ENCODE measurements around the gene TBC1D14. TPM values are rescaled to one million over a fixed set of nuclear protein-coding genes. Genes with fewer than 3 reads are reported as not detected.
A peak's percentile ranks its signal among the peaks of the same experiment; 100 is the strongest.

The TBC1D14 gene
- total RNA-seq, 2 donors from 2014 or later, result 21.3 to 38.2 TPM

DNA sequence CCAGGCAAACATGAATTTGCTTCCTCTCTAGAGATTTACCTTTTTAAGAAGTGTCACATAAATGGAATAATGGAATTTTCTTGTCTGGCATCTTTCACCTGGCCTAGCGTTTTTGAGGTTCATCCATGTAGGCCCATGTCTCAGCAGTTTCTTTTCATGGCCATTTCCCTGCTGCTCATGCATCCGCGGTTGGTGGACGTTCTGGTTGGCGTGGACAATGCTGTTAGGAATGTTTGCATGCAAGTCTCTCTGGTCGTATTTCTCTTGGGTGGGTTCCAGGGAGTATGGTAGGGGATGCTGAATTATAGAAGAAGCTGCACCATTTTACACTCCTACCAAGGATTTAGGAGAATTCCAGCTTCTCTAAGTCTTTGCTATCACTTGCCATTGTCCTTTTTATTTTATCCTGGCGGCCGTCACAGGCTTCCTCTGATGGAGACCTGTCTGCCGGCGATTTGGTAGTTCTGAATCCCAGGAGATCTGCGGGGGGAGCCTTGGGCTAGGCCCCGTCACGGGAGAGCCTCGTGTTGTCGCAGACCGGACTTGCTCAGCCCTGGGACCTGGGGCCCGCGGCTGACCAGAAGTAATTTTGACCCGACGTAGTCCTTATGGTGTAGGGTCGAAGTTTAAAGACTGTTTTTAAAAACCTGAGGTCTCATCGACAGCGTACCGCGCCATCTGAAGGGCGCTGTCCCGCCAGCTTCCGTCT is 76.6 kb downstream of the TBC1D14 start:
- peaks cover 5 to 14% of the 10 kb centered on the region in 2 donors for H3K36me3 Mint-ChIP-seq
- peak overlapping the region; percentile 92 to 95 for H3K27ac Mint-ChIP-seq
- H3K9me3 Mint-ChIP-seq, result no peaks in the 10 kb centered on the region
- DNase-seq (ENCODE audit: low spot score in 2 of 2) (no peak), ATAC-seq (peak in 1 of 2 donors; percentile 21)

- Mint-ChIP-seq H3K9me3 (no peaks in the 10 kb centered on the region), H3K36me3 (peaks cover 5 to 14% of the 10 kb centered on the region in 2 donors), H3K27ac (peak overlapping the region; percentile 92 to 95)
- DNase-seq (ENCODE audit: low spot score in 2 of 2), result peak; percentile 93 to 94
- peak; percentile 91 to 95 for ATAC-seq
Measured at GRCh38 chr4:6986781-6987587, 77.4 kb downstream of the TBC1D14 start.

DNA sequence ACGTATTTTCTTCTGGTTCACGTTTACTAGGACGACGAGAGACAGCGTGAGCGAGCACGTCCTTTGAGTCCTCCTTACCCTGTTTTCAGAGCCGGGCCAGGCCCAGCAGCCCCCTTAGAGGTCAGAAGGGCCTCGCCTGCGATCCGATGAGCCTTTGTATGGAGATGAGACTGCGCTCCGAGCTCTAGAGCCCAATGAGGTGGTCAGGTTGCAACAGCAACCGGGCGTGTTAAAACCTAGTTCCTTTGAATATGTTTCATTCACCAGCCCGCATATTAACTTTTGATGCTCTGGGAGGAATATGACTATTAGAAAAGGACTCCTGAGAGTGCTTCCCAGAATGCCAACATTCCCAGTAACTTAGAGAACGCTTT is 77.9 kb downstream of the TBC1D14 start:
- peaks cover 5 to 14% of the 10 kb centered on the region in 2 donors for H3K36me3 Mint-ChIP-seq
- H3K9me3 Mint-ChIP-seq, result no peaks in the 10 kb centered on the region
- DNase-seq (ENCODE audit: low spot score in 2 of 2) (peak in 1 of 2 donors; percentile 20), ATAC-seq (peak; percentile 8 to 11)
- peak overlapping the region; percentile 92 to 95 for H3K27ac Mint-ChIP-seq

DNA sequence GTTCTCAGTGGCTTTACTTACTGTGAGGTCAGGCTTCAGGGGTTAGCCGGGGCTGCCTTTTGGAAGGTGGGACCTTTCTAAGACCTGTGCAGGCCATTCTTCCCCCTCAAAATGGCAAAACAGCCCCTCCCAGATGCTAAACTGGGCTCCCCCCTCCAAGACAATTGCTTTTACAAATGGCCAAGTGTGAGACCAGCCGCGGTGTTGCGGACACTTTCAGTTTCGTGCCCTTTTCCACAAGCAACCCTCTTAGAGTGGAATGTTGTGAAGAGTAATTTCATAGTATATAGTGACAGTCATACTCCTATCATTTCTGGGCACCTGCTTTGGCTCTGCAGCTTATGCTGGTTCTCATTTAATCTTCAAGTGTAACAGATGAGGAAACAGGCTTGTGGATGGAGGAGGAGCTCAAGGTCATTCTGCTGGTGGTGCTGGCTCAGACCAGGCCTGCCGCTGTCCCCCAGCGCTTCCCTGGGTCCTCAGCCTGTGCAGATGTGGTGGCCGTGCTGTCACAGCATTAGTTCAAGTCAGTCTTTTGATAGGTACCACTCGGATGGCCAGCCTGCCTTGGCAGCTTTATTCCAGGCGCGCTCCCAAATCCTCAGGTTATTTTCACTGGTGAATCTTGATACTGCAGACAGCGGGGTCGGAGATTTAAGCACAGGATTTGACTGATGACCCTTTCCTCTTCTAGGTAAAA is 78.5 kb downstream of the TBC1D14 start:
- Mint-ChIP-seq H3K36me3 (peaks cover 5 to 14% of the 10 kb centered on the region in 2 donors), H3K9me3 (no peaks in the 10 kb centered on the region), H3K27ac (peak overlapping the region; percentile 74 to 92)
- ATAC-seq (no peak), DNase-seq (ENCODE audit: low spot score in 2 of 2) (no peak)

- Mint-ChIP-seq H3K36me3 (peaks cover 5 to 14% of the 10 kb centered on the region in 2 donors), H3K9me3 (no peaks in the 10 kb centered on the region), H3K27ac (peak overlapping the region; percentile 50 to 81)
- DNase-seq (ENCODE audit: low spot score in 2 of 2) (no peak), ATAC-seq (no peak)
Measured at GRCh38 chr4:6989331-6989923, 79.8 kb downstream of the TBC1D14 start.

- H3K27ac Mint-ChIP-seq, result no peak overlapping the region
- ATAC-seq, result no peak
Measured at GRCh38 chr4:6990661-6991060, 81.0 kb downstream of the TBC1D14 start.

GRCh38 chr4:6991249-6991648 is 81.6 kb downstream of the TBC1D14 start:
- H3K27ac Mint-ChIP-seq, result peak overlapping the region in 1 of 2 donors; percentile 17
- DNase-seq (ENCODE audit: low spot score in 2 of 2) (no peak), ATAC-seq (no peak)
- no peaks in the 10 kb centered on the region for H3K9me3 Mint-ChIP-seq
- peaks cover 5 to 12% of the 10 kb centered on the region in 2 donors for H3K36me3 Mint-ChIP-seq

More at GRCh38 chr4:6990661-6991060, 81.0 kb downstream of the TBC1D14 start:
- H3K9me3 Mint-ChIP-seq, result no peaks in the 10 kb centered on the region
- H3K36me3 Mint-ChIP-seq, result peaks cover 5 to 14% of the 10 kb centered on the region in 2 donors
- no peak for DNase-seq (ENCODE audit: low spot score in 2 of 2)

DNA sequence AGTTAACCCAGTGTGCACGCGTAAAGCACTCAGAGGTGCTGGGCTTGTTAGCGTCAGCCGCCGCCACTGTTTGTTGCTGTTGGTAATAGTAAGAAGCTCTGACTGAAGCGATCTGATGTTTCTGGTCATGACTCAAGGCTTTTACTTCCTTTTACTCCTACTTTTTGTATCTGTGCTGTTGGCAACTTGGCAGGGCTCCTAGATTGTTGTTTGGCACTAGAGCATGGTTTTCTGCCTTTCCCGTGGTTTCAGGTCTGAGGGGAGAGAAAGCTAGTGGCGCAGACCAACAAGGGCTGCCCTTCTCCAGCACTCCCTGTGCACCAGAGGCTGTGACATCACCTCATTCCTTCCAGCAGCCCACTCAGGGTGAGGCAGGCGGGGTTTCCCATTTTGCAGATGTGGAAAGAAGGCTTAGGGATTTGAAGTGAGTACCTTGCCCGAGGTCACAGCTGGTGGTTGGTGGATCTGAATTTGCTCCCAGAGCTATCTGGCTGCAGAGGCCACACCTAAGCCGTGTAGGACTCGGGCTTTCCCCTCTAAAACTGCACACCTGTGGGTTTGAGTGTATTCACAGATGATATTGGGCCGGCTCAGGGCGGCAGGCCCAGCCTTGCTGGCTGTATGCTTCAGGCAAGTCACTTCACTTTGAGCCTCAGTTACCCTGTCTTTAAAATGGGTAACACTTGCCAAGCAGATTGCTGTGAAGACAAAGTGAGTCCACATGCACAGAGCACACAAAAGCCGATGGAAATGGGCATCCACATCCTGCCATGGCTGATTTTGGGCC is 82.3 kb downstream of the TBC1D14 start:
- Mint-ChIP-seq H3K9me3 (no peaks in the 10 kb centered on the region), H3K27ac (peak overlapping the region in 1 of 2 donors; percentile 37), H3K36me3 (peaks cover 5% of the 10 kb centered on the region in 2 donors)
- DNase-seq (ENCODE audit: low spot score in 2 of 2) (no peak), ATAC-seq (no peak)

DNA sequence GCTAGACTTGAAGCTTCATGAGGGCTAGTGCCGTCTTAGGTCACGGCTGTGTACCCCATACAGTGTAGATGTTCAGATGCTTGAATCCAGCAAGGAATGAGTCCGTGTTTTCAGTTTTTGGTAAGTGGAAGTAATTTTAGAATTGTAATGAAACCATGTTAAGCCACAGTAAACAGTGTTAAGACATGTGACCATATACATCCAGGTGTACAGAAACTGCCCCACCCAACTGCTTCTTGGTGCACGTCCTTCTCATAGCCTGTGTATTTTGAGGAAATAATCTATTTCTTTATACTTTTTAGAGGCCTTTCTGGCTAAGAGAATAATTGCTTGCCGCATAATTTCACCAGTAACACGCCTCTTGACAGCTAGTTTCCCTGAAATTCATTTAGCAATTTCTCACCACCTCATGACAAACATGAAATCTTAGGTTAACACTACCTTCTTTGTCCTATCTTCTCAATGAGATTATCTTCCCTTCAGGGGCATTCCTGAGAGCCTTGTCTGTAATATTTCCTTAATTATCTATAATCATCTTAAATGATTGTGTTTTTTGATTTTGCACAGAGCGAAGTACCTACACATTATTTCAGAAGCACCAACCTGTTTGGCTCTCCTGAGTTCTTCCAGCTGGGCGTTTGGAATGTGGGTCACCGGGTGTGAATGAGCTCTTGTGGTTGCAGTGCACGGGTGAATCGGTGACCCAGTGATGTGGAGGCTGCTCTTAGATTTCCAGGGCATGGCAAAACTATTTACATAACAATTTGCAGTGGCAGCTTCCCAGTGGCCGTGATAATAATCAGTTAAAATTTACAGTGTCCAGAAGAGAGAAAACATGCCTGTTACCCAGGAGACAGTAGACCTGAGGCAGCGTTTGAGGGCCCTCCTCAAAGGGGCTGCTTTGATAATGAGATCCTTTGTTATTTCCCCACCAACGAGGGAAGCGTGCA is 83.4 kb downstream of the TBC1D14 start:
- DNase-seq (ENCODE audit: low spot score in 2 of 2) (no peak), ATAC-seq (no peak)
- H3K36me3 Mint-ChIP-seq, result no peaks in the 10 kb centered on the region
- peak overlapping the region in 1 of 2 donors; percentile 72 for H3K27ac Mint-ChIP-seq
- no peaks in the 10 kb centered on the region for H3K9me3 Mint-ChIP-seq

DNA sequence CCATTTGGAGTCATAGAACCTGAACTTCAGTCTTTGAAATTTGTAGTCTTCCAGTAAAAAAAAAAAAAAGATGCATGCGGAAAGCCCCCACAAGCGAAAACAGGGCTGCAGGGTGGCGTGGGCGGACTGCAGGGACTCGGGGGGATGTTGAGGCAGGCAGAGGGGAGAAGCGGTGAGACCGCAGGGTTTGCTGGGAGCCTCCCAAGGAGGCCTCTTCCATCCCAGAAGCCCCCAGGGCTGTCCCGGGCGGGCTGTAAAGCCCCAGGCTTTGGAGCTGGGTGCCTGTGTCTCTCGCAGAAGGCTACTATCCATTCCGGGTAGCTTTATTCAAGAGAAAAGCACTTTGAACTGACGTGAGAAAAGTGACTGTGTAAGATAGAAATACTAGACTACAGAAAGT is 86.9 kb downstream of the TBC1D14 start:
- ATAC-seq (no peak), DNase-seq (ENCODE audit: low spot score in 2 of 2) (no peak)
- H3K36me3 Mint-ChIP-seq, result peaks cover 14 to 20% of the 10 kb centered on the region in 2 donors
- H3K9me3 Mint-ChIP-seq, result no peaks in the 10 kb centered on the region
- H3K27ac Mint-ChIP-seq, result no peak overlapping the region

GRCh38 chr4:6999172-7000086 is 89.8 kb downstream of the TBC1D14 start:
- Mint-ChIP-seq H3K36me3 (peaks cover 21 to 28% of the 10 kb centered on the region in 2 donors), H3K9me3 (no peaks in the 10 kb centered on the region), H3K27ac (peak overlapping the region; percentile 26 to 72)
- ATAC-seq (peak; percentile 80 to 81), DNase-seq (ENCODE audit: low spot score in 2 of 2) (no peak)

DNA sequence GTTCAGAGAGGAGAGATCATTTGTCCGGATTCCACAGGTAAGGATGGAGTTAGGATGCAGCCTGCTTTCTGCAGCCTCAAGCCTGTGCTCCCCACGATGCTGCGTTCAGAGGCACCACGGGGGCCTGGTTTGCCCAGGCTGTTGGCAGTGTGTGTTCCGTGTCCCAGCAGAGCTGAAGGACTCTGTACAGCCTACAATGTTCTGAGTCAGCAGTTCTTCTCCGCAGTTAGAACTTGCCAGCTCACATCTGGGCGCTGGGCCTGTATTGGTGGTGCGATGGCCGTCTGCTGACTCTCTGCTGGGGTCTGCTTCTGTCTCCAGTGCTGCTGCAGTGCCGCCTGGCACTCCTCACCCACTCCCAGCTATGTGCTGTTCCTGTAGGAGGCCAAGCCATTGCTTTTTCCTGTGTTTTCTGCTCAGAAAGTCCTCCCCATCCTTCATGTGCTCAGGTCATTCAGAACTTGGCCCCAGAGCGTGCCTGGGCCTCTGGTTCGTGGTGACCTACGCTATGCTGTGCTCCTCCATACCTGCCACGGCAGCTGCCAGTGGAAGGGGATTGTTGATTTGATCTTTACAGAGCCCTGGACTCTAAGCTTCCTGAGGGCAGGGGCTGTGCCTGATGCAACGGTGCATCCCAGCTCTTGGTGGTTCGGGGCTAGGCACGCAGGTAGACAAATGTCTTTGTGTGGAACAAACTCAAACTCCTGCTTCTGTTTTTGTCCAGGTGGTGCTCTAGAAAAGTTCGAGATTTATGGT is 91.0 kb downstream of the TBC1D14 start:
- peak overlapping the region; percentile 40 to 78 for H3K27ac Mint-ChIP-seq
- no peak for DNase-seq (ENCODE audit: low spot score in 2 of 2)

GRCh38 chr4:7001271-7001670 is 91.6 kb downstream of the TBC1D14 start:
- H3K27ac Mint-ChIP-seq, result peak overlapping the region in 1 of 2 donors; percentile 78
- ATAC-seq (no peak), DNase-seq (ENCODE audit: low spot score in 2 of 2) (no peak)
- H3K36me3 Mint-ChIP-seq, result peaks cover 21 to 28% of the 10 kb centered on the region in 2 donors
- no peaks in the 10 kb centered on the region for H3K9me3 Mint-ChIP-seq

More for the DNA sequence above, 91.0 kb downstream of the TBC1D14 start:
- H3K36me3 Mint-ChIP-seq, result peaks cover 21 to 28% of the 10 kb centered on the region in 2 donors
- no peak for ATAC-seq
- H3K9me3 Mint-ChIP-seq, result no peaks in the 10 kb centered on the region
